ACHN (cell line): ENCODE results near the gene GEMIN5.

Experiments
- DNase-seq: peaks from one replicate; pipeline ENCODE4 v3.0.0-alpha.2; 2015
- in situ Hi-C: cut with HindIII; loops from 2 replicates; pipeline ENCODE4 v1.10.0; 2017; ENCODE audit warnings: low sequenced_read_pairs, low pct_ligation_motif_present, low pct_unique_long_range_greater_than_20kb

The GEMIN5 gene

GRCh38 chr5:154861946-154862345 lies 76.1 kb downstream of the GEMIN5 start:
- peak; percentile 44 for DNase-seq
- in situ Hi-C loops: no loop called here

- DNase-seq: no peak
- in situ Hi-C loops: no loop called here
Observed at GRCh38 chr5:154860765-154861164, 77.2 kb downstream of the GEMIN5 start.

GRCh38 chr5:154860123-154860522 lies 77.9 kb downstream of the GEMIN5 start:
- DNase-seq: peak; percentile 37
- in situ Hi-C loops: no loop called here

GRCh38 chr5:154858972-154859871 lies 78.8 kb downstream of the GEMIN5 start:
- DNase-seq: peak; percentile 11
- in situ Hi-C loops: no loop called here

- DNase-seq: peak; percentile 93
- in situ Hi-C loops: no loop called here
Observed at GRCh38 chr5:154858297-154858971, 79.6 kb downstream of the GEMIN5 start, which contains the start of gene CNOT8. CNOT8 (plus strand) TSS chr5:154858627; CDS start chr5:154863279, 4,652 bp downstream.

GRCh38 chr5:154857530-154858296 lies 80.3 kb downstream of the GEMIN5 start:
- in situ Hi-C loops: no loop called here
- peak; percentile 93 for DNase-seq

- in situ Hi-C loops: no loop called here
- no peak for DNase-seq
Observed at GRCh38 chr5:154851351-154851750, 86.7 kb downstream of the GEMIN5 start.

- DNase-seq: peak; percentile 29
- in situ Hi-C loops: no loop called here
Observed at GRCh38 chr5:154850255-154851062, 87.6 kb downstream of the GEMIN5 start, which contains the start of gene FAXDC2. FAXDC2 (minus strand) TSS chr5:154850603; CDS start chr5:154838178, 12,425 bp downstream.

- no peak for DNase-seq
- in situ Hi-C loops: no loop called here
Observed at GRCh38 chr5:154849791-154850201, 88.2 kb downstream of the GEMIN5 start.

GRCh38 chr5:154849264-154849785 lies 88.7 kb downstream of the GEMIN5 start:
- in situ Hi-C loops: no loop called here

GRCh38 chr5:154844809-154845208 lies 93.2 kb downstream of the GEMIN5 start:
- in situ Hi-C loops: no loop called here
- no peak for DNase-seq

More at GRCh38 chr5:154849264-154849785, 88.7 kb downstream of the GEMIN5 start:
- no peak for DNase-seq

GRCh38 chr5:154842689-154843530 lies 95.1 kb downstream of the GEMIN5 start:
- in situ Hi-C loops: no loop called here
- DNase-seq: no peak

- in situ Hi-C loops: no loop called here
- no peak for DNase-seq
Observed at GRCh38 chr5:154841273-154841661, 96.7 kb downstream of the GEMIN5 start.

- in situ Hi-C loops: no loop called here
- no peak for DNase-seq
Observed at GRCh38 chr5:154840435-154841272, 97.4 kb downstream of the GEMIN5 start.
